ENCODE results near the gene COG2. TPM values are rescaled to one million over a fixed set of nuclear protein-coding genes. Genes with fewer than 3 reads are reported as not detected.

Gene COG2
- total and polyA plus RNA-seq, 2 of the 13 experiments (the other 11 are each of a cell fraction or from before 2014, with no cell fraction given) = 16.8 to 36.3 TPM

DNA sequence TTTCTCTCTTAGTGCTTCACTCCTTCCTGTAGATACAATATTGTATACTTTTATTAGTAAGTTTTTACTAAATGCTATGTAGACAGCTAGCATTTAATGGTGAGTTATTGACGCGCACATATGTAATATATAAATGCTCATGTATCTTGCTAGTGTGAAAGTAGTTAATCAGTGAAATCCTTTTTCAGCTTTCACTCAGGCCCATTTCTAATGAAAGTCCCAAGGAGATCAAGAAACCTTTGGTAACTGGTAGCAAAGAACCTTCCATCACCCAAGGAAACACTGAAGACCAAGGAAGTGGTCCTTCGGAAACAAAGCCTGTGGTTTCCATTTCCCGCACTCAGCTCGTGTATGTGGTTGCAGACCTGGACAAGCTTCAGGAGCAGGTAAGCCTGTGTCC, 44.5 kb downstream of the COG2 start:
- TF ChIP-seq, protein P1, sequence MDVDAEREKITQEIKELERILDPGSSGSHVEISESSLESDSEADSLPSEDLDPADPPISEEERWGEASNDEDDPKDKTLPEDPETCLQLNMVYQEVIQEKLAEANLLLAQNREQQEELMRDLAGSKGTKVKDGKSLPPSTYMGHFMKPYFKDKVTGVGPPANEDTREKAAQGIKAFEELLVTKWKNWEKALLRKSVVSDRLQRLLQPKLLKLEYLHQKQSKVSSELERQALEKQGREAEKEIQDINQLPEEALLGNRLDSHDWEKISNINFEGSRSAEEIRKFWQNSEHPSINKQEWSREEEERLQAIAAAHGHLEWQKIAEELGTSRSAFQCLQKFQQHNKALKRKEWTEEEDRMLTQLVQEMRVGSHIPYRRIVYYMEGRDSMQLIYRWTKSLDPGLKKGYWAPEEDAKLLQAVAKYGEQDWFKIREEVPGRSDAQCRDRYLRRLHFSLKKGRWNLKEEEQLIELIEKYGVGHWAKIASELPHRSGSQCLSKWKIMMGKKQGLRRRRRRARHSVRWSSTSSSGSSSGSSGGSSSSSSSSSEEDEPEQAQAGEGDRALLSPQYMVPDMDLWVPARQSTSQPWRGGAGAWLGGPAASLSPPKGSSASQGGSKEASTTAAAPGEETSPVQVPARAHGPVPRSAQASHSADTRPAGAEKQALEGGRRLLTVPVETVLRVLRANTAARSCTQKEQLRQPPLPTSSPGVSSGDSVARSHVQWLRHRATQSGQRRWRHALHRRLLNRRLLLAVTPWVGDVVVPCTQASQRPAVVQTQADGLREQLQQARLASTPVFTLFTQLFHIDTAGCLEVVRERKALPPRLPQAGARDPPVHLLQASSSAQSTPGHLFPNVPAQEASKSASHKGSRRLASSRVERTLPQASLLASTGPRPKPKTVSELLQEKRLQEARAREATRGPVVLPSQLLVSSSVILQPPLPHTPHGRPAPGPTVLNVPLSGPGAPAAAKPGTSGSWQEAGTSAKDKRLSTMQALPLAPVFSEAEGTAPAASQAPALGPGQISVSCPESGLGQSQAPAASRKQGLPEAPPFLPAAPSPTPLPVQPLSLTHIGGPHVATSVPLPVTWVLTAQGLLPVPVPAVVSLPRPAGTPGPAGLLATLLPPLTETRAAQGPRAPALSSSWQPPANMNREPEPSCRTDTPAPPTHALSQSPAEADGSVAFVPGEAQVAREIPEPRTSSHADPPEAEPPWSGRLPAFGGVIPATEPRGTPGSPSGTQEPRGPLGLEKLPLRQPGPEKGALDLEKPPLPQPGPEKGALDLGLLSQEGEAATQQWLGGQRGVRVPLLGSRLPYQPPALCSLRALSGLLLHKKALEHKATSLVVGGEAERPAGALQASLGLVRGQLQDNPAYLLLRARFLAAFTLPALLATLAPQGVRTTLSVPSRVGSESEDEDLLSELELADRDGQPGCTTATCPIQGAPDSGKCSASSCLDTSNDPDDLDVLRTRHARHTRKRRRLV (CRISPR knock-in tag; IDR thresholded peaks at IDR 0.05) = no peak
- TF ChIP-seq SYNCRIP (IDR thresholded peaks at IDR 0.05; ENCODE audit: insufficient read depth, low read depth, low read length) (no peak), MED13 (CRISPR knock-in tag; IDR thresholded peaks at IDR 0.05) (no peak), ZMAT3 (CRISPR knock-in tag; conservative IDR thresholded peaks at IDR 0.05) (no peak), ZNF224 (CRISPR knock-in tag; IDR thresholded peaks at IDR 0.05) (no peak), RFX3 (CRISPR knock-in tag; IDR thresholded peaks at IDR 0.05) (no peak)
- TF ChIP-seq, protein P2, sequence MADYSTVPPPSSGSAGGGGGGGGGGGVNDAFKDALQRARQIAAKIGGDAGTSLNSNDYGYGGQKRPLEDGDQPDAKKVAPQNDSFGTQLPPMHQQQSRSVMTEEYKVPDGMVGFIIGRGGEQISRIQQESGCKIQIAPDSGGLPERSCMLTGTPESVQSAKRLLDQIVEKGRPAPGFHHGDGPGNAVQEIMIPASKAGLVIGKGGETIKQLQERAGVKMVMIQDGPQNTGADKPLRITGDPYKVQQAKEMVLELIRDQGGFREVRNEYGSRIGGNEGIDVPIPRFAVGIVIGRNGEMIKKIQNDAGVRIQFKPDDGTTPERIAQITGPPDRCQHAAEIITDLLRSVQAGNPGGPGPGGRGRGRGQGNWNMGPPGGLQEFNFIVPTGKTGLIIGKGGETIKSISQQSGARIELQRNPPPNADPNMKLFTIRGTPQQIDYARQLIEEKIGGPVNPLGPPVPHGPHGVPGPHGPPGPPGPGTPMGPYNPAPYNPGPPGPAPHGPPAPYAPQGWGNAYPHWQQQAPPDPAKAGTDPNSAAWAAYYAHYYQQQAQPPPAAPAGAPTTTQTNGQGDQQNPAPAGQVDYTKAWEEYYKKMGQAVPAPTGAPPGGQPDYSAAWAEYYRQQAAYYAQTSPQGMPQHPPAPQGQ (CRISPR knock-in tag; IDR thresholded peaks at IDR 0.05; ENCODE audit: borderline replicate concordance) = no peak
- TF ChIP-seq, protein P3, sequence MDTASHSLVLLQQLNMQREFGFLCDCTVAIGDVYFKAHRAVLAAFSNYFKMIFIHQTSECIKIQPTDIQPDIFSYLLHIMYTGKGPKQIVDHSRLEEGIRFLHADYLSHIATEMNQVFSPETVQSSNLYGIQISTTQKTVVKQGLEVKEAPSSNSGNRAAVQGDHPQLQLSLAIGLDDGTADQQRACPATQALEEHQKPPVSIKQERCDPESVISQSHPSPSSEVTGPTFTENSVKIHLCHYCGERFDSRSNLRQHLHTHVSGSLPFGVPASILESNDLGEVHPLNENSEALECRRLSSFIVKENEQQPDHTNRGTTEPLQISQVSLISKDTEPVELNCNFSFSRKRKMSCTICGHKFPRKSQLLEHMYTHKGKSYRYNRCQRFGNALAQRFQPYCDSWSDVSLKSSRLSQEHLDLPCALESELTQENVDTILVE (CRISPR knock-in tag; IDR thresholded peaks at IDR 0.05) = no peak
- TF ChIP-seq, protein P4, sequence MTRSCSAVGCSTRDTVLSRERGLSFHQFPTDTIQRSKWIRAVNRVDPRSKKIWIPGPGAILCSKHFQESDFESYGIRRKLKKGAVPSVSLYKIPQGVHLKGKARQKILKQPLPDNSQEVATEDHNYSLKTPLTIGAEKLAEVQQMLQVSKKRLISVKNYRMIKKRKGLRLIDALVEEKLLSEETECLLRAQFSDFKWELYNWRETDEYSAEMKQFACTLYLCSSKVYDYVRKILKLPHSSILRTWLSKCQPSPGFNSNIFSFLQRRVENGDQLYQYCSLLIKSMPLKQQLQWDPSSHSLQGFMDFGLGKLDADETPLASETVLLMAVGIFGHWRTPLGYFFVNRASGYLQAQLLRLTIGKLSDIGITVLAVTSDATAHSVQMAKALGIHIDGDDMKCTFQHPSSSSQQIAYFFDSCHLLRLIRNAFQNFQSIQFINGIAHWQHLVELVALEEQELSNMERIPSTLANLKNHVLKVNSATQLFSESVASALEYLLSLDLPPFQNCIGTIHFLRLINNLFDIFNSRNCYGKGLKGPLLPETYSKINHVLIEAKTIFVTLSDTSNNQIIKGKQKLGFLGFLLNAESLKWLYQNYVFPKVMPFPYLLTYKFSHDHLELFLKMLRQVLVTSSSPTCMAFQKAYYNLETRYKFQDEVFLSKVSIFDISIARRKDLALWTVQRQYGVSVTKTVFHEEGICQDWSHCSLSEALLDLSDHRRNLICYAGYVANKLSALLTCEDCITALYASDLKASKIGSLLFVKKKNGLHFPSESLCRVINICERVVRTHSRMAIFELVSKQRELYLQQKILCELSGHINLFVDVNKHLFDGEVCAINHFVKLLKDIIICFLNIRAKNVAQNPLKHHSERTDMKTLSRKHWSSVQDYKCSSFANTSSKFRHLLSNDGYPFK (CRISPR knock-in tag; IDR thresholded peaks at IDR 0.05; ENCODE audit: borderline replicate concordance) = no peak

More for the DNA sequence above, 44.5 kb downstream of the COG2 start:
- Histone ChIP-seq H3K36me3 (replicated peaks in 1 of 2; ENCODE audit: control insufficient read depth in 1 of 2, insufficient read depth in 2 of 2, low read length in 2 of 2) (peaks cover 30 to 81% of the 10 kb centered on the region in 2 experiments), H3K9me3 (ENCODE audit: low read length) (no peaks in the 10 kb centered on the region), H3K4me3 (replicated peaks in 1 of 3; ENCODE audit: insufficient read depth in 1 of 3, low read depth in 2 of 3, low read length in 3 of 3) (no peak overlapping the region), H3K27ac (ENCODE audit: extremely low read length, insufficient read depth, low read length) (no peak overlapping the region), H4K20me1 (ENCODE audit: insufficient read depth, low read length) (no peaks in the 10 kb centered on the region), H3K79me2 (ENCODE audit: insufficient read depth, low read length) (no peaks in the 10 kb centered on the region), H3K4me2 (ENCODE audit: low read depth, low read length) (no peak overlapping the region), H2AFZ (ENCODE audit: low read length) (no peak overlapping the region), H3K27me3 (ENCODE audit: control insufficient read depth in 1 of 2, insufficient read depth in 2 of 2, low read length in 2 of 2) (no peaks in the 10 kb centered on the region), H3K9ac (ENCODE audit: insufficient read depth, low read depth, low read length) (no peak overlapping the region), H3K4me1 (ENCODE audit: insufficient read depth, low read length) (peaks cover 13% of the 10 kb centered on the region)
- in situ Hi-C loops (cut with HindIII; ENCODE audit: extremely low pct_ligation_motif_present, low pct_unique_long_range_greater_than_20kb) = no loop called here
- intact Hi-C loops (cut with micrococcal nuclease; ENCODE audit: unreplicated experiment) = no loop called here
- BruUV-seq (replicated peaks) = no TSS peak
- POLR2A ChIA-PET = no interaction called here
- DNase-seq (ENCODE audit: low spot score) (no peak), ATAC-seq (no peak), FAIRE-seq (no peak)
- WGBS (ENCODE audit: low lambda C conversion rate) = 78% methylated on average over 3 of the region's 5 CpGs
- CTCF ChIA-PET (ENCODE audit: low intra/inter-chr PET ratio, low total read pairs) = no interaction called here
